ENCODE data around the gene PRRT3. TPM values are rescaled to one million over a fixed set of nuclear protein-coding genes. Genes with fewer than 3 reads are reported as not detected.
A peak's percentile ranks its signal among the peaks of the same experiment; 100 is the strongest.

The PRRT3 gene
- total and polyA plus RNA-seq, 2 donors (not counting 1 experiment from before 2014, with no cell fraction given), result 3.1 to 3.8 TPM

DNA sequence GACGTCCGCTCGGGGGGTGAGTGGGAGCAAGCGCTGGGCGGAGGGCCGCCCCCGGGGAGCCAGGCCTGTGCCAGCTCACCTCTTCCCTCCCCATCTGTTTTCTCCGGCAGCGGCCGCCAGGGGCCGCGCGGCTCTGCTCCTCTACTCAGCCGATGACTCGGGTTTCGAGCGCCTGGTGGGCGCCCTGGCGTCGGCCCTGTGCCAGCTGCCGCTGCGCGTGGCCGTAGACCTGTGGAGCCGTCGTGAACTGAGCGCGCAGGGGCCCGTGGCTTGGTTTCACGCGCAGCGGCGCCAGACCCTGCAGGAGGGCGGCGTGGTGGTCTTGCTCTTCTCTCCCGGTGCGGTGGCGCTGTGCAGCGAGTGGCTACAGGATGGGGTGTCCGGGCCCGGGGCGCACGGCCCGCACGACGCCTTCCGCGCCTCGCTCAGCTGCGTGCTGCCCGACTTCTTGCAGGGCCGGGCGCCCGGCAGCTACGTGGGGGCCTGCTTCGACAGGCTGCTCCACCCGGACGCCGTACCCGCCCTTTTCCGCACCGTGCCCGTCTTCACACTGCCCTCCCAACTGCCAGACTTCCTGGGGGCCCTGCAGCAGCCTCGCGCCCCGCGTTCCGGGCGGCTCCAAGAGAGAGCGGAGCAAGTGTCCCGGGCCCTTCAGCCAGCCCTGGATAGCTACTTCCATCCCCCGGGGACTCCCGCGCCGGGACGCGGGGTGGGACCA is 19.2 kb downstream of the PRRT3 start:
- peak overlapping the region; percentile 44 for H3K9ac ChIP-seq (ENCODE audit: insufficient read depth, low read length)
- peaks cover 2% of the 10 kb centered on the region for H3K36me3 ChIP-seq (ENCODE audit: control insufficient read depth, insufficient read depth, low read length)
- H3K4me2 ChIP-seq (ENCODE audit: extremely low read depth, insufficient read depth, low read length), result peak overlapping the region; percentile 82
- DNase-seq (ENCODE audit: low read depth in 2 of 2), result peak; percentile 69 to 85
- peak overlapping the region; percentile 44 to 72 (median 66) for H3K4me3 ChIP-seq (replicated peaks in 1 of 4; ENCODE audit: control extremely low read depth in 1 of 4, insufficient read depth in 1 of 4, low read depth in 3 of 4, low read length in 4 of 4)
- H2AFZ ChIP-seq (ENCODE audit: low read length), result peak overlapping the region; percentile 56
- TF ChIP-seq, protein P1, sequence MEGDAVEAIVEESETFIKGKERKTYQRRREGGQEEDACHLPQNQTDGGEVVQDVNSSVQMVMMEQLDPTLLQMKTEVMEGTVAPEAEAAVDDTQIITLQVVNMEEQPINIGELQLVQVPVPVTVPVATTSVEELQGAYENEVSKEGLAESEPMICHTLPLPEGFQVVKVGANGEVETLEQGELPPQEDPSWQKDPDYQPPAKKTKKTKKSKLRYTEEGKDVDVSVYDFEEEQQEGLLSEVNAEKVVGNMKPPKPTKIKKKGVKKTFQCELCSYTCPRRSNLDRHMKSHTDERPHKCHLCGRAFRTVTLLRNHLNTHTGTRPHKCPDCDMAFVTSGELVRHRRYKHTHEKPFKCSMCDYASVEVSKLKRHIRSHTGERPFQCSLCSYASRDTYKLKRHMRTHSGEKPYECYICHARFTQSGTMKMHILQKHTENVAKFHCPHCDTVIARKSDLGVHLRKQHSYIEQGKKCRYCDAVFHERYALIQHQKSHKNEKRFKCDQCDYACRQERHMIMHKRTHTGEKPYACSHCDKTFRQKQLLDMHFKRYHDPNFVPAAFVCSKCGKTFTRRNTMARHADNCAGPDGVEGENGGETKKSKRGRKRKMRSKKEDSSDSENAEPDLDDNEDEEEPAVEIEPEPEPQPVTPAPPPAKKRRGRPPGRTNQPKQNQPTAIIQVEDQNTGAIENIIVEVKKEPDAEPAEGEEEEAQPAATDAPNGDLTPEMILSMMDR (conservative IDR thresholded peaks at IDR 0.05 in 1 of 2, IDR thresholded peaks at IDR 0.05 in 1 of 2; ENCODE audit: low read depth in 1 of 2, low read length in 2 of 2), result peak; percentile 70 to 79
- TF ChIP-seq EZH2 (IDR thresholded peaks at IDR 0.05; ENCODE audit: low read length, missing control alignments), result no peak
- H3K27ac ChIP-seq (ENCODE audit: insufficient read depth, low read length), result peak overlapping the region; percentile 84
- no peaks in the 10 kb centered on the region for H4K20me1 ChIP-seq (ENCODE audit: control insufficient read depth, extremely low read depth, insufficient read depth, low read length)
- H3K27me3 ChIP-seq (ENCODE audit: control insufficient read depth, insufficient read depth, low read length), result no peaks in the 10 kb centered on the region
- no peaks in the 10 kb centered on the region for H3K79me2 ChIP-seq (ENCODE audit: control insufficient read depth, insufficient read depth, low read length)
- H3K9me3 ChIP-seq (ENCODE audit: control insufficient read depth, insufficient read depth, low read depth, low read length), result no peaks in the 10 kb centered on the region
- peaks cover 5% of the 10 kb centered on the region for H3K4me1 ChIP-seq (ENCODE audit: control insufficient read depth, extremely low read depth, insufficient read depth, low read length)

DNA sequence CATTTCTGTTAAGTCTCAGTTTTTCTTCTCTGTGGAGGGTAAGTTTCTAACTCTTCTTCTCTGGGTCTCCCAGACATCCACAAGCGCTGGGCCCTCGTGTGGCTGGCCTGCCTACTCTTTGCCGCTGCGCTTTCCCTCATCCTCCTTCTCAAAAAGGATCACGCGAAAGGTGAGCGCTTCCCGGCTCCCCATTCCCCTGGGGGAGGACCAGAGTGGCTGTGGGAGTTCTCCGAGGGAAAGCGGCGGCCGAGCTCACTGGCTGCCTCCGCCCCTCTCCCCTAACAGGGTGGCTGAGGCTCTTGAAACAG is 19.7 kb downstream of the PRRT3 start:
- no peak for DNase-seq (ENCODE audit: low read depth in 2 of 2)
- peaks cover 5% of the 10 kb centered on the region for H3K4me1 ChIP-seq (ENCODE audit: control insufficient read depth, extremely low read depth, insufficient read depth, low read length)
- H2AFZ ChIP-seq (ENCODE audit: low read length), result peak overlapping the region; percentile 56
- no peaks in the 10 kb centered on the region for H4K20me1 ChIP-seq (ENCODE audit: control insufficient read depth, extremely low read depth, insufficient read depth, low read length)
- H3K9me3 ChIP-seq (ENCODE audit: control insufficient read depth, insufficient read depth, low read depth, low read length), result no peaks in the 10 kb centered on the region
- peak overlapping the region; percentile 44 for H3K9ac ChIP-seq (ENCODE audit: insufficient read depth, low read length)
- H3K79me2 ChIP-seq (ENCODE audit: control insufficient read depth, insufficient read depth, low read length), result no peaks in the 10 kb centered on the region
- peak overlapping the region; percentile 12 to 72 (median 40) for H3K4me3 ChIP-seq (replicated peaks in 1 of 4; ENCODE audit: control extremely low read depth in 1 of 4, insufficient read depth in 1 of 4, low read depth in 3 of 4, low read length in 4 of 4)
- H3K27ac ChIP-seq (ENCODE audit: insufficient read depth, low read length), result peak overlapping the region; percentile 84
- H3K27me3 ChIP-seq (ENCODE audit: control insufficient read depth, insufficient read depth, low read length), result no peaks in the 10 kb centered on the region
- peaks cover 2% of the 10 kb centered on the region for H3K36me3 ChIP-seq (ENCODE audit: control insufficient read depth, insufficient read depth, low read length)
- TF ChIP-seq, protein P1 (conservative IDR thresholded peaks at IDR 0.05 in 1 of 2, IDR thresholded peaks at IDR 0.05 in 1 of 2; ENCODE audit: low read depth in 1 of 2, low read length in 2 of 2), result no peak
- no peak for TF ChIP-seq EZH2 (IDR thresholded peaks at IDR 0.05; ENCODE audit: low read length, missing control alignments)
- H3K4me2 ChIP-seq (ENCODE audit: extremely low read depth, insufficient read depth, low read length), result peak overlapping the region; percentile 72

DNA sequence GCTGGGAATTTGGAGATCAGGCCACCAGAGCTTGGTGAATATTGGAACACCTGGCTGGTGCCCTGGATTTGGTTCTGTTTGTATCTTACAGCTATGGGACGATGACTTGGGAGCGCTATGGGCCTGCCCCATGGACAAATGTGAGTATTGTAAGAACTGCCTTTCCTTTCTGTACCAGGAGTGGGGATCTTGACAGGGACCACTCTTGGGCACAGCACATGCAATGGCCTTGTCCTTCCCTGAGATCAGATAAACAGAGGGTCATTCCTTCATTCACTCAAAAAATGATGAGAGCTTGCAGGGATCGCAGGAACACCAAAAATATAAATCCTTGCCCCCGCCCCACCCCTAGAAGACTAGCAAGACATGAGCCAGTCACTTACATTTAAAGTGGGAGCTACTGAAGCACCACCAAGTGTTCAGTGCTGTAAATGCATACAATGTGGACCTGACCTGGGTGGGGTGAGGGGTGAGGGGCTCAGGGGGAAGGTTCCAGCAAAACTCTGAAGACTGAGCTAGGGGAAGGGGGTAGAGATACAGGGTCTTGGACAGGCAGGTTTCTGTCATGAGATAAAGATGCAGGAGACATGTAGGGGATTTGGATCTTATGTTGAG is 21.3 kb downstream of the PRRT3 start:
- Histone ChIP-seq H3K4me3 (replicated peaks in 1 of 4; ENCODE audit: control extremely low read depth in 1 of 4, insufficient read depth in 1 of 4, low read depth in 3 of 4, low read length in 4 of 4) (no peak overlapping the region), H3K27me3 (ENCODE audit: control insufficient read depth, insufficient read depth, low read length) (no peaks in the 10 kb centered on the region), H3K36me3 (ENCODE audit: control insufficient read depth, insufficient read depth, low read length) (no peaks in the 10 kb centered on the region), H3K9me3 (ENCODE audit: control insufficient read depth, insufficient read depth, low read depth, low read length) (no peaks in the 10 kb centered on the region), H3K4me2 (ENCODE audit: extremely low read depth, insufficient read depth, low read length) (no peak overlapping the region), H3K9ac (ENCODE audit: insufficient read depth, low read length) (no peak overlapping the region), H2AFZ (ENCODE audit: low read length) (no peak overlapping the region), H3K27ac (ENCODE audit: insufficient read depth, low read length) (no peak overlapping the region), H4K20me1 (ENCODE audit: control insufficient read depth, extremely low read depth, insufficient read depth, low read length) (no peaks in the 10 kb centered on the region), H3K79me2 (ENCODE audit: control insufficient read depth, insufficient read depth, low read length) (no peaks in the 10 kb centered on the region), H3K4me1 (ENCODE audit: control insufficient read depth, extremely low read depth, insufficient read depth, low read length) (peaks cover 5% of the 10 kb centered on the region)
- TF ChIP-seq EZH2 (IDR thresholded peaks at IDR 0.05; ENCODE audit: low read length, missing control alignments), result no peak
- TF ChIP-seq, protein P1 (conservative IDR thresholded peaks at IDR 0.05 in 1 of 2, IDR thresholded peaks at IDR 0.05 in 1 of 2; ENCODE audit: low read depth in 1 of 2, low read length in 2 of 2), result no peak
- DNase-seq (ENCODE audit: low read depth in 2 of 2), result peak in 1 of 2 donors; percentile 22

Measured in fibroblast of lung (primary cell).